ENCODE measurements around the gene UBR2.
"Not testable (repeated sequence)": the region's sequence is repeated elsewhere in the genome, so short reads cannot be mapped to it uniquely, and the experiment has no call there.

The UBR2 gene

DNA sequence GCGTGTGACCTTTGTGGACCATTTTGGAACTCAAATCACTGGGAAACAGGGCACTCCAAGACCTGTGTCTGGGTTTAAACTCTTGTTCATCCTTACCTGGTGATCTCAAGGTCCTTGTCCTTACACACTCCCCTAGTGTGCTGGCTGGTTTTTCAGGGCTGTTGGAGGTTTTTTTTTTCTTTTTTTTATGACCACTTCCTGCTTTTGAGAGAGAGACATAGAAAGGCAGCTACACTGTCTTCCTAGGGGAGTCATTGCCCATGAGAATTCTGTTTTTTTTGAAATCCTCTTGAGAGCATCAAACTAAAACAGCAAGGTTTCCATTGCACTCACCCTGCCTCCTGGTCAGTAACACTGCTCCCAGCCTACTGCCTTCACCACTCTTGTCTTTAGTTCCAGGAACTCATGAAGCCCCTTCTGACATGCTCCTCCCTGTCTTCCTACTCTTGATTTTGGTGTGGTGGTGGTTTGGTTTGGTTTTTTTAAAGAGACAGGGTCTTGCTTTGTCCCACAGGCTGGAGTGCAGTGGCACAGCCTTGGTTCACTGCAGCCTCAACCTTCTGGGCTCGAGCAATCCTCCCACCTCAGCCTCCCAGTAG, 130.0 kb downstream of the UBR2 start:
- DNase-seq = no peak

- peak; percentile 88 for DNase-seq
Measured at GRCh38 chr6:42694586-42694985, 130.8 kb downstream of the UBR2 start.

DNA sequence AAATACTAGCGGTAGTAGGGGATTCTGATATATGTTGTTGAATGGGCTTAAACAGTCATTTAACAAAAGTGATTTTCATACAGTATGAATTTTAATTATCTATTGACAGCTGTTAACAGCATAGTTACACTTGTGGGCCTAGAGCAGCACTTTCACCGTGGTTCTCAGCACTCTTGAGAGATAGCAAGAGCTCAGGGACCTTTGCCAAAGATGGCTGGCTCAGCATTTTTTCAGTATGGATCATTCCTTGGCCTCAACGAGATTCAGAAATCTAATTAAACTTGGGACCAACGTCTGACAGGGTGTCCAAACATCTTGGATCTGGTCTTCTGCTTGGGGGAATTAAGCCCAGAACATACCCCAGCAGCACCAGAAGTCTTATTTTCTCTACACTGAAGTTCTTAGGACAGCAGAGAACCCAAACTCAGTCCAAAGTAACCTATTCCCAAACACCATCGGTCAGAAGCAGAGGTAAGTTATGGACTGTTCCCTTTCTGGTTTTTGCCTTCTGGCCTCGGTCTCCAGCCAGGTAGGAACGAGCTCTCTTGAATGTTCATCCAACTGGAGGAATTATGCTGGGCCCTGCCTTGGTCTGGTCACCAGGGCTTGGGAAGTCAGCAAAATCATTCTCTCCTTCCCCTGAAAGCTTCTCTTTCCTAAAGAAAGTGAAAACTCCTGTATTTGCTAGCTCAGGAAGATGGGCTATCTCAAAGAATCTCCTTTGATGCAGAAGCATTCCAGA, 132.9 kb downstream of the UBR2 start:
- DNase-seq = peak; percentile 70

GRCh38 chr6:42697268-42697655, 133.4 kb downstream of the UBR2 start:
- DNase-seq = no peak

DNA sequence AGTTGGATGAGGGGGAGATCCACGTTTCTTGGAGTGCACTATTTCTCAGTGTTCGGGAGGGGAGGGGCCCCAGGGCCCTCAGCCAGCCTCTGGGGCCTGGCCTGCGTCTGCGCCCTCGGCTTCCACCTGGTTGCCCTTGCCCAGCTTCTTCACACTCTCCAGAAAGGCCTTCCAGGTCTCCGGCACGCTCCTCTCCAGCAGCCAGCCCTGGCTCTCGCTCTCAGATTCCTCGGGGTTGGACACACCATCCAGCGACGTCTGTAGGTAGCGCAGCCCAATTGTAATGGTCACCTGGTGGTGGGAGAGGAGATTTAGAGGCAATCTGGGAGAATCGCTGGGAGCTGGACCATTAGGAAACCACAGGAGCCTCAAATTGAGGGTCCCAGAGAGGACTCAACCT, 134.4 kb downstream of the UBR2 start:
- no peak for DNase-seq

GRCh38 chr6:42702200-42702599, 138.4 kb downstream of the UBR2 start:
- peak; percentile 50 for DNase-seq

GRCh38 chr6:42702786-42703185, 139.0 kb downstream of the UBR2 start:
- not testable (repeated sequence) for DNase-seq

DNA sequence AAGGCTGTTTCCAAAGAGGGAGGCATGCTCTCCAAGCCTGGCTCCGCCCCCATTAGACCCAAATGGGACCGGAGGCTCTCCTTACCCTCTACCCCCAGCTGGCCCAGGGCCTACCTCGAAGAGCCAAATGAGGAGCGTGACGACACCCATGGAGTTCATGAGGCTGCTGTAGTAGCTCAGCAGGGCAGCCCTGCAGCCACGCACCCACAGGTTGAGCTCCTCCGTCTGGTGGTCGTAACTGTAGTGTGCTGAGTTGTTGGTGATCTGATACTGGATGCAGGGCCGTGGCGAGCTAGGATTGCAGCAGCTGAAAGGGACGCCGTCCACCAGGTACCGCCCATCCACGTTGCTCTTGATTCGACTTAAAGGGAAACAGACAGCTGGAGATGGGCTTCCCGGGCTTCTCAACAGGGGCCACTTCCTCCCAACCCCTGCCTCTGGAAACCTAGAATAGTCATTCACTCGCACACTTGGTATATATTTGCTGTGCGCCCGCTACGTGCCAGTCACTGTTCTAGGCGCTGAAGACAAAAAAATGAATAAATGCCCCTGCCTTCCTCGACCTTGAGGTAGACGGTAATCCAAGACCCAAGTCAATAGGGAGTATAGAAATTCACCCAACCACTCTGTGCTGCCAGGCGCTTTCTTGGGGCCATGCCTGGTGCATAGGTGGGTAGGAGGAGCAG, 140.6 kb downstream of the UBR2 start:
- DNase-seq = peak; percentile 67

DNA sequence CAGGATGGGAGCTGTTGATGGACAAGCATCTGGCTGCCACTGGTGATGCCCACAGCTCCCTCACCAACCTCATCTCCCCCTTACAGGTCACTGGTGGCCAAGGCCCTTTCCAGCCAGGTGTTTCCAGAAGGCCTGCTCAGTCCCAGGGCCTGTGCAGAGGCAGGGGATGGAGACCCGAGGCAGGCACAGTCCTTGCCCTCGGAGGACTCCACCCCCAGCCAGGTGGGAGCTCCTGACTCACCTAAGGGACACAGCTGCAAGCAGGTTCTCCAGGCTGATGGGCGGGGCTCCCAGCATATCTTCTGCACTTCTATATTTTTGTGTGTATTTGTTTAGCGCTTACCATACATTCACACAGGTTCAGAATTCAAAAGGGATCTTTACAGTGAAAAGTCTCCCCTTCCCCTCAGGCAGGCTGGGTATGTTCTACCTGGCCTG, 141.1 kb downstream of the UBR2 start:
- no peak for DNase-seq

- DNase-seq = no peak
Measured at GRCh38 chr6:42707595-42707994, 143.8 kb downstream of the UBR2 start.

DNA sequence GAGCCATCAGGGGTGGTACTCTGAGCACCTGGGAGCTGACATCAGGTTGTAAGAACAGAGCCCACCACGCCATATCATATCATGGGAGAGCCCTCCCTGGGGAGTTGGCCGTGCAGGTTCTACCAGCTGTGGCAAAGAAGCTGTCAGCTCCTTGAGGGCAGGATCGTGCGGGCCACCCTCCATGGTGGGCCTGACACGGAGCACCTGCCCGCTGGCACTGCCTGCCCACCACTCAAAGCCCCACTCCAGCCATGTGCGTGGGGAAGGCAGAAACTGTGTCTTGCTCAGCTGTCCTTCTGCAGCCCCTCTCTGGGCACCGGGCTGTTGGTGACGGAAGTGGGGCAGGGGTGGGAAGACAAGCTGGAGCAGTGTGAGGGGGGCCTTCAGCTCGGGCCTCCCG, 144.3 kb downstream of the UBR2 start:
- no peak for DNase-seq

DNA sequence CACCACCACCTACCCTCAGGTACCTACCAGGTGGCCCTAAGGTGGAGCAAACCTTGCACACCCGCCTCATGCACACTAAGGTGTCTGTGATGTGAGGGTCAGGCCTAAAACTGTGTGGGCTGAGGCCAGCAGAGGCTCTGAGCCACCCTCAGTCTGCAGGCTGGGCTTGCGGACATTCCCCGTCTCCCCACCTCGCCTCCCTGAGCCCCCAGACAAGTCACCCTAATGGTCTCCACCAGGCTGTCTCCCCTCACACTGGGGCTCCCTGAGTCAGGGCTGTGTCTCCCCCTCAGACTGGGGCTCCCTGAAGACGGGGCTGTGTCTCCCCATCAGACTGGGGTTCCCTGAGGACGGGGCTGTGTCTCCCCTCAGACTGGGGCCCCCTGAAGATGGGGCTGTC, 146.0 kb downstream of the UBR2 start:
- no peak for DNase-seq

DNA sequence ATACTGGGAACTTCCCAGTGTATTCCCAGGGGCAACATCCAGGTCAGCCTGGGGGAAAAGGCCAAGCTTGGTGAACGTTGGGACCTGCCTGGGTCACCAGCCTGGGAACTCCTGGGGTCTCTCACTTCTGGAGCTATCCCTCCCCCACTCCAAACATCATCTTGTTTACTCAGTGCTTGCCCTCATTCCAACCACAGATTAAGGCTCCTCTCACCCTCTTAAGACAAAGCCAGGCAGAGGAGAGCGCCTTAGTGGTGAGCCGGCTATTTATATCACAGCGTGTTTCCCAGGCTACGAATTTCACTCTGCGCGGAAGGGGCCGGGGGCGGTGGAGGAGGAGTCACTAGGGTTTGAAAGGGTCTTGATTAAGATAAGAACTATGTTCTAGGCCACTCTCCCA, 146.5 kb downstream of the UBR2 start:
- DNase-seq = peak; percentile 31

- no peak for DNase-seq
Measured at GRCh38 chr6:42711930-42712329, 148.1 kb downstream of the UBR2 start.

GRCh38 chr6:42714098-42714761, 150.4 kb downstream of the UBR2 start:
- DNase-seq = peak; percentile 60

GRCh38 chr6:42715871-42716270, 152.0 kb downstream of the UBR2 start:
- no peak for DNase-seq

DNA sequence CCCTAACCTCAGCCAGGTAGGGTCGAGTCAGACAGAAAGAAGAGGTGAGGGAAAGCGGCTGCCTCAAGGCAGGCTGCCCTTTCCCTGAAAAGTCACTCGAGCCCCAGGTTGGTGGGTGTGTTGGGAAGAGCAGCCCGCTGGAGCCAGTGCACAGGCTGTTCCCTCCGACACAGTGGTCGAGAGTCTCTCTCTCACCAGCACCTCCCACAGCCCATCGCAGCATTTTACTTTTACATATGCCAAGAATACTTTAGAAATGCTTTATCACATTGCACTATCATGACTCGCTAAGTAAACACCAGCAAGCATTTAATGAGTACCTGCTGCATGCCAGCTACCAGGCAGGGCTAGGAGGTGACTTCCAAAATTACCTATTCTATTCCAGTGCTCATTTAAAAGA, 156.9 kb downstream of the UBR2 start:
- DNase-seq = no peak

GRCh38 chr6:42722497-42722896, 158.7 kb downstream of the UBR2 start, which contains the start of gene PRPH2:
TSS of gene PRPH2 (minus strand) at chr6:42722597. CDS start at chr6:42722334, 263 bp downstream.
- DNase-seq = no peak

DNA sequence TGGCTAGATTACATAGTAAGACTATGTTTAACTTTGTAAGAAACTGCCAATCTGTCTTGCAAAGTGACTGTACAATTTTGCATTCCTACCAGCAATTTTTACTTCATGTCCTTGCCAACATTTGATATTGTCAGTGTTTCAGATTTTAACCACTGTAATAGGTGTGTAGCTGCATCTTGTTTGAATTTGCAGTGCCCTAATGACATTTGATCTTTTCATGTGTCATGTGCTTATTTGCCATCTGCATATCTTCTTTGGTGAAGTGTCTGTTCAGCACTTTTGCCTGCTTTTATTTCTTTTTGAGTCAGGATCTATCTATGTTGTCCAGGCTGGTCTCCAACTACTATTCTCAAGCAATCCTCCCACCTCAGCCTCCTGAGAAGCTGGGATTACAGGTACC, 161.0 kb downstream of the UBR2 start:
- no peak for DNase-seq

DNA sequence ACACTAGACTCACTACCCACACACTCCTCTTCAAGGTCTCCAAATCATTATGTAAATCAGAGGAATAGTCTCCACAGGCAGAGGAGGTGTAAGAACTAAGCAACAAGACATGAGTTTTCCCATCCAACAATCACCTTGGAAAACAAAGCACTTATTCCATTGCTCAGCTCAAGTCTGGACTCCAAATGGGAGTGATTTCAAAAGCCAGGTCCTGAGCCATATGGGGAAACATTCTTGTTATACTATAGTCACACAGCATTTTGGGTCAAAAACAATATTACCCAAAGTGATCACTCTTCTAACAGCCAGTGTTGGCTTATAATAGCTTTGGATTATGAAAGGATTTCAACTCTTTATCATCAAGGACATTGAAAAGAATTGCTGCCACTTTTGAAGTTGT, 162.2 kb downstream of the UBR2 start:
- DNase-seq = no peak

GRCh38 chr6:42726485-42727086, 162.8 kb downstream of the UBR2 start:
- DNase-seq = peak; percentile 88

- no peak for DNase-seq
Measured at GRCh38 chr6:42727087-42727611, 163.3 kb downstream of the UBR2 start.

DNA sequence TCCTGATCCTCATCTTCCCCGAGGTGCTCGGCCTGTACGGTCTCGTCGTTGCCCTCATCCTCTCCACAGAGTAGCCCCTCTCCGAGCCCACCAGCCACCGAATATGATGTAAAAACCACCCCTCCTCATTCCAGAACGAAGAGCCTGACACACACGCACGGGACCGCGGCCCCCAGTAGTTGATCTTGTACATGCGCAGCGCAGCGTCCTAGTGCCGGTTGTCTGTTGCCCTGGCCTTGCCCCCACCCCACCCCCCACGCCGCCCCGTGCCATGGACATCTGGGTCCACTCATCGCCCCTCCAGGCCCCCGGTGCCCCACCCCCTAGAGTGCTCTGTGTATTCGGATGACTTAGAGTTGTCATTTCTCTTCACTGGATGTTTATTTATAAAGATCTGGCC, 163.8 kb downstream of the UBR2 start:
- no peak for DNase-seq

All from fibroblast of skin of scalp (primary cell).